CD4-positive, alpha-beta T cell treated with Interleukin-15 for 4 hours (primary cell): ENCODE measurements around the gene TBC1D16.

Source experiments
- DNase-seq: peaks from one replicate; pipeline ENCODE4 v3.0.0-alpha.2; 2020; ENCODE audit warnings: low spot score

The TBC1D16 gene

GRCh38 chr17:80035687-80035936 lies at the start of gene TBC1D16:
TBC1D16 (minus strand) TSS chr17:80035872; CDS start chr17:80013547, 22,325 bp downstream.
- no peak for DNase-seq

GRCh38 chr17:80084773-80085172 lies 49.1 kb upstream of the TBC1D16 start:
- DNase-seq: no peak

- no peak for DNase-seq
These were observed 47.5 kb upstream of the TBC1D16 start for GRCh38 chr17:80083136-80083661.

- peak; percentile 64 for DNase-seq
These were observed 46.9 kb upstream of the TBC1D16 start for GRCh38 chr17:80082403-80083135.

- no peak for DNase-seq
These were observed 45.9 kb upstream of the TBC1D16 start for GRCh38 chr17:80081596-80081995.

GRCh38 chr17:80080081-80080480 lies 44.4 kb upstream of the TBC1D16 start:
- DNase-seq: no peak

GRCh38 chr17:80072410-80072809 lies 36.7 kb upstream of the TBC1D16 start:
- DNase-seq: no peak

GRCh38 chr17:80071116-80071841 lies 35.6 kb upstream of the TBC1D16 start:
- DNase-seq: no peak

GRCh38 chr17:80070375-80071115 lies 34.9 kb upstream of the TBC1D16 start:
- no peak for DNase-seq

- DNase-seq: no peak
These were observed 32.9 kb upstream of the TBC1D16 start for GRCh38 chr17:80068301-80069222.

GRCh38 chr17:80067393-80067986 lies 31.8 kb upstream of the TBC1D16 start:
- DNase-seq: no peak

GRCh38 chr17:80065478-80066170 lies 30.0 kb upstream of the TBC1D16 start:
- DNase-seq: no peak

- DNase-seq: no peak
These were observed 29.0 kb upstream of the TBC1D16 start for GRCh38 chr17:80064696-80065095.

GRCh38 chr17:80063830-80064585 lies 28.3 kb upstream of the TBC1D16 start:
- DNase-seq: no peak

- no peak for DNase-seq
These were observed 25.7 kb upstream of the TBC1D16 start for GRCh38 chr17:80061421-80061820.

- DNase-seq: no peak
These were observed 25.0 kb upstream of the TBC1D16 start for GRCh38 chr17:80060644-80061043.

GRCh38 chr17:80058311-80058955 lies 22.8 kb upstream of the TBC1D16 start:
- DNase-seq: no peak

GRCh38 chr17:80055597-80055996 lies 19.9 kb upstream of the TBC1D16 start:
- DNase-seq: no peak

- DNase-seq: no peak
These were observed 17.4 kb upstream of the TBC1D16 start for GRCh38 chr17:80053102-80053501.
